Activated T-cell treated with anti-CD3 and anti-CD28 coated beads, Interleukin-2, amount 50 U/mL, for 72 hours (primary cell): ENCODE results near the gene AIFM1. TPM values are rescaled to one million over a fixed set of nuclear protein-coding genes. Genes with fewer than 3 reads are reported as not detected.
"Not testable (repeated sequence)": the region's sequence is repeated elsewhere in the genome, so short reads cannot be mapped to it uniquely, and the experiment has no call there.

Experiments used
- ATAC-seq, 2 donors: fragments of 150-1000 bp; cut with Tn5 transposase; replicated peaks in 1 of 2; 2 replicates each; pipeline ENCODE4 v1.10.0; 2021; ENCODE audit warnings: moderate library complexity in 2 of 2, mild to moderate bottlenecking in 1 of 2
- DNase-seq, 2 donors: peaks; one replicate each; pipeline ENCODE4 v3.0.0; 2021 to 2022; ENCODE audit warnings: mixed read lengths in 1 of 2
- H3K27ac Mint-ChIP-seq: one replicate; pipeline ENCODE4 v1.8.0; 2022; ENCODE audit warnings: mild to moderate bottlenecking, moderate library complexity, mixed read lengths
- H3K27me3 Mint-ChIP-seq: one replicate; pipeline ENCODE4 v1.8.0; 2022; ENCODE audit warnings: low read depth, mixed read lengths
- H3K36me3 Mint-ChIP-seq, 2 donors: one replicate each; pipeline ENCODE4 v1.8.0; 2022; ENCODE audit warnings: mixed read lengths in 2 of 2, mild to moderate bottlenecking in 1 of 2; ENCODE audit not compliant: insufficient read depth in 2 of 2
- H3K4me1 Mint-ChIP-seq: one replicate; pipeline ENCODE4 v1.8.0; 2022; ENCODE audit warnings: low read depth, mixed read lengths
- H3K4me3 Mint-ChIP-seq, 2 donors: one replicate each; pipeline ENCODE4 v1.8.0; 2022; ENCODE audit warnings: mild to moderate bottlenecking in 2 of 2, mixed read lengths in 2 of 2, moderate library complexity in 2 of 2
- H3K9me3 Mint-ChIP-seq, 2 donors: one replicate each; pipeline ENCODE4 v1.8.0; 2022; ENCODE audit warnings: mixed read lengths in 2 of 2
- total RNA-seq, 2 donors: library from RNA; stranded (reverse); gene quantifications; one replicate each; pipeline ENCODE4 v1.2.3, GENCODE V29; 2022

Gene AIFM1
- total RNA-seq, 2 donors from 2014 or later, result 40.6 to 45.6 TPM

- H3K27me3 Mint-ChIP-seq, result no peaks in the 10 kb centered on the region
- DNase-seq (no peak), ATAC-seq (no peak)
- no peaks in the 10 kb centered on the region for H3K9me3 Mint-ChIP-seq
- peaks cover 29% of the 10 kb centered on the region for H3K4me1 Mint-ChIP-seq
- no peak overlapping the region for H3K27ac Mint-ChIP-seq
- peak overlapping the region; percentile 78 to 84 for H3K4me3 Mint-ChIP-seq
- H3K36me3 Mint-ChIP-seq, result peaks cover 0 to 2% of the 10 kb centered on the region in 2 donors
These were observed 44.2 kb downstream of the AIFM1 start for GRCh38 chrX:130121505-130121800.

GRCh38 chrX:130120746-130121504 lies 44.7 kb downstream of the AIFM1 start:
- Mint-ChIP-seq H3K27me3 (no peaks in the 10 kb centered on the region), H3K9me3 (no peaks in the 10 kb centered on the region), H3K4me1 (peaks cover 29% of the 10 kb centered on the region), H3K36me3 (peaks cover 0 to 2% of the 10 kb centered on the region in 2 donors), H3K4me3 (peak overlapping the region; percentile 78 to 84), H3K27ac (peak overlapping the region; percentile 89)
- peak; percentile 70 to 71 for DNase-seq
- ATAC-seq, result peak; percentile 87 to 89

- Mint-ChIP-seq H3K4me1 (peaks cover 33% of the 10 kb centered on the region), H3K27ac (no peak overlapping the region), H3K27me3 (no peaks in the 10 kb centered on the region), H3K9me3 (no peaks in the 10 kb centered on the region), H3K36me3 (peaks cover 0 to 2% of the 10 kb centered on the region in 2 donors), H3K4me3 (peak overlapping the region; percentile 78 to 84)
- DNase-seq (peak in 1 of 2 donors; percentile 16), ATAC-seq (peak; percentile 38 to 43)
These were observed 45.3 kb downstream of the AIFM1 start for GRCh38 chrX:130120321-130120731.

- Mint-ChIP-seq H3K4me1 (peaks cover 42% of the 10 kb centered on the region), H3K36me3 (no peaks in the 10 kb centered on the region), H3K4me3 (peak overlapping the region; percentile 78 to 84), H3K9me3 (no peaks in the 10 kb centered on the region), H3K27ac (no peak overlapping the region), H3K27me3 (peaks cover 7% of the 10 kb centered on the region)
- DNase-seq (no peak), ATAC-seq (no peak)
These were observed 46.2 kb downstream of the AIFM1 start for GRCh38 chrX:130119312-130119898.

GRCh38 chrX:130118441-130119311 lies 47.0 kb downstream of the AIFM1 start:
- DNase-seq, result peak; percentile 13

GRCh38 chrX:130117166-130117565 lies 48.5 kb downstream of the AIFM1 start:
- Mint-ChIP-seq H3K36me3 (no peaks in the 10 kb centered on the region), H3K27ac (no peak overlapping the region), H3K4me1 (peaks cover 48% of the 10 kb centered on the region), H3K4me3 (no peak overlapping the region), H3K27me3 (peaks cover 7% of the 10 kb centered on the region), H3K9me3 (no peaks in the 10 kb centered on the region)
- ATAC-seq (no peak), DNase-seq (no peak)

More at GRCh38 chrX:130118441-130119311, 47.0 kb downstream of the AIFM1 start:
- Mint-ChIP-seq H3K27me3 (peaks cover 7% of the 10 kb centered on the region), H3K27ac (no peak overlapping the region), H3K36me3 (no peaks in the 10 kb centered on the region), H3K4me1 (peaks cover 48% of the 10 kb centered on the region), H3K9me3 (no peaks in the 10 kb centered on the region), H3K4me3 (peak overlapping the region; percentile 50 to 59)
- ATAC-seq, result peak; percentile 20 to 33

GRCh38 chrX:130115119-130115885 lies 50.3 kb downstream of the AIFM1 start:
- ATAC-seq, H3K27me3 Mint-ChIP-seq: not testable (repeated sequence)

GRCh38 chrX:130114141-130114588 lies 51.5 kb downstream of the AIFM1 start:
- Mint-ChIP-seq H3K27ac (no peak overlapping the region), H3K4me1 (peaks cover 39% of the 10 kb centered on the region), H3K27me3 (peaks cover 7% of the 10 kb centered on the region), H3K9me3 (no peaks in the 10 kb centered on the region), H3K36me3 (peaks cover 0 to under 1% of the 10 kb centered on the region in 2 donors), H3K4me3 (no peak overlapping the region)
- no peak for ATAC-seq
- no peak for DNase-seq

More at GRCh38 chrX:130115119-130115885, 50.3 kb downstream of the AIFM1 start:
- Mint-ChIP-seq H3K27ac (peak overlapping the region; percentile 11), H3K4me1 (peaks cover 48% of the 10 kb centered on the region)
- H3K36me3 Mint-ChIP-seq, H3K9me3 Mint-ChIP-seq, H3K4me3 Mint-ChIP-seq, DNase-seq: not testable (repeated sequence)

GRCh38 chrX:130111220-130112154 lies 54.2 kb downstream of the AIFM1 start:
- H3K4me3 Mint-ChIP-seq, result peak overlapping the region; percentile 62 to 66
- H3K27ac Mint-ChIP-seq, result no peak overlapping the region
- ATAC-seq (no peak), DNase-seq (no peak)
- H3K27me3 Mint-ChIP-seq, result peaks cover 7% of the 10 kb centered on the region
- no peaks in the 10 kb centered on the region for H3K9me3 Mint-ChIP-seq
- H3K4me1 Mint-ChIP-seq, result peaks cover 46% of the 10 kb centered on the region
- H3K36me3 Mint-ChIP-seq, result peaks cover 0 to 1% of the 10 kb centered on the region in 2 donors

GRCh38 chrX:130110379-130111219 lies 55.0 kb downstream of the AIFM1 start, which contains the start of gene ELF4:
Gene ELF4, minus strand, starts transcription at chrX:130110497. Its CDS starts 29,167 bp downstream, at chrX:130081330.
- peaks cover 7% of the 10 kb centered on the region for H3K27me3 Mint-ChIP-seq
- peaks cover 50% of the 10 kb centered on the region for H3K4me1 Mint-ChIP-seq
- H3K36me3 Mint-ChIP-seq, result peaks cover 0 to 1% of the 10 kb centered on the region in 2 donors
- peak within 1 kb of the TSS; percentile 94 for H3K27ac Mint-ChIP-seq
- H3K9me3 Mint-ChIP-seq, result no peaks in the 10 kb centered on the region
- peak; percentile 62 to 66 for DNase-seq
- peak; percentile 79 to 80 for ATAC-seq
- H3K4me3 Mint-ChIP-seq, result peak within 1 kb of the TSS; percentile 83 to 93
